OCI-LY3 (cell line): ENCODE data around the gene WDR37.

Source experiments
- EZH2phosphoT487 ChIP-seq: fragments of 200-600 bp; shearing (Covaris generic); IDR thresholded peaks from 2 replicates; pipeline ENCODE4 v1.6.1; 2018; ENCODE audit warnings: antibody characterized with exemption, mixed run types, low read depth
- TF ChIP-seq, protein P1 (sequence below): fragments of 200-600, 300-600 bp; sonication (generic); IDR thresholded peaks from 2 replicates; pipeline ENCODE4 v1.5.1; 2014; ENCODE audit warnings: antibody characterized with exemption, low read length, low read depth

DNA sequence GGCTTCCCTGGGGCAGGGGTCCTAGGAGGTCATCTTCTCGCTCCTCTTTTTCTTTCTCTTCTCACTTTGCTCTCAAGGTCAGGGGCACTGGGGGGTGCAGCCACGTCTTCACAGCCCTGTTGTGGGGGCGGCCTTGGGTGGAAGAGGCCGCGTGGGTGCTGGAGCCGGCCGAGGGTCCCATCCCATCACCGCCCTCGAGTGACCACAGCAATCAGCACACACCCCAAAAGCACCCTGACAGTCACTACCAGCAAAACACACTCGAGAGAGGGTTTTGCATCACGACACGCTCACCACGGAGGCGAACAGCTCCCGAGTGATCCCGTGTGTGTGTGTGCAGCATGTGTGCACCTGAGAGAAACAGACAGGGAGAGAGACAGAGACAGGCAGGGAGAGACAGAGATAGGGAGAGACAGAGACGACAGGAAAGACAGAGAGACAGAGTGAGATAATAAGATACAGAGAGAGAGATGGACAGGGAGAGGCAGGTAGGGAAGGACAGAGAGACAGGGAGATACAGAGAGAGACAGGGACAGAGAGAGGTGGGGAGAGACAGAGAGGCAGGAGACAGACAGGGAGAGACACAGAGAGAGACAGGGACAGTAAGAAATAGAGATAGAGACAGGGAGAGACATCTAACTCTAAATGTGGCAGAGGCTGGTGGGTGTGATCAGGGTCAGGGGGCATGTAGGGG is 100.9 kb downstream of the WDR37 start:
- TF ChIP-seq, protein P1, sequence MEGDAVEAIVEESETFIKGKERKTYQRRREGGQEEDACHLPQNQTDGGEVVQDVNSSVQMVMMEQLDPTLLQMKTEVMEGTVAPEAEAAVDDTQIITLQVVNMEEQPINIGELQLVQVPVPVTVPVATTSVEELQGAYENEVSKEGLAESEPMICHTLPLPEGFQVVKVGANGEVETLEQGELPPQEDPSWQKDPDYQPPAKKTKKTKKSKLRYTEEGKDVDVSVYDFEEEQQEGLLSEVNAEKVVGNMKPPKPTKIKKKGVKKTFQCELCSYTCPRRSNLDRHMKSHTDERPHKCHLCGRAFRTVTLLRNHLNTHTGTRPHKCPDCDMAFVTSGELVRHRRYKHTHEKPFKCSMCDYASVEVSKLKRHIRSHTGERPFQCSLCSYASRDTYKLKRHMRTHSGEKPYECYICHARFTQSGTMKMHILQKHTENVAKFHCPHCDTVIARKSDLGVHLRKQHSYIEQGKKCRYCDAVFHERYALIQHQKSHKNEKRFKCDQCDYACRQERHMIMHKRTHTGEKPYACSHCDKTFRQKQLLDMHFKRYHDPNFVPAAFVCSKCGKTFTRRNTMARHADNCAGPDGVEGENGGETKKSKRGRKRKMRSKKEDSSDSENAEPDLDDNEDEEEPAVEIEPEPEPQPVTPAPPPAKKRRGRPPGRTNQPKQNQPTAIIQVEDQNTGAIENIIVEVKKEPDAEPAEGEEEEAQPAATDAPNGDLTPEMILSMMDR = no peak
- no peak for TF ChIP-seq EZH2phosphoT487
